Measurements from ENCODE around the gene EZH1. TPM values are rescaled to one million over a fixed set of nuclear protein-coding genes. Genes with fewer than 3 reads are reported as not detected.
A peak's percentile ranks its signal among the peaks of the same experiment; 100 is the strongest.

EZH1 gene
- total and polyA plus RNA-seq, 2 of the 4 experiments (the other 2 are of a cell fraction): 17.6 to 27.3 TPM

- Histone ChIP-seq H2BK20ac (ENCODE audit: low read depth, low read length) (no peak overlapping the region), H3K4me2 (ENCODE audit: low read depth, low read length) (peak overlapping the region; percentile 79), H3K9ac (ENCODE audit: low read depth, low read length) (peak overlapping the region; percentile 81), H2AFZ (replicated peaks; ENCODE audit: low read length, poor library complexity) (peak overlapping the region; percentile 92), H2BK120ac (ENCODE audit: low read depth, low read length) (peak overlapping the region; percentile 17; the same call in 1 of the 2 replicates), H3K56ac (ENCODE audit: extremely low read depth, insufficient read depth, low read length) (peak overlapping the region; percentile 79; the same call in 1 of the 2 replicates), H3K4me1 (ENCODE audit: control insufficient read depth, insufficient read depth, low read length) (peaks cover 34% of the 10 kb centered on the region), H4K5ac (ENCODE audit: low read depth, low read length) (no peak overlapping the region), H4K91ac (ENCODE audit: insufficient read depth, low read depth, low read length) (peak overlapping the region; percentile 18), H3K9me1 (ENCODE audit: insufficient read depth, low read length) (peaks cover 12% of the 10 kb centered on the region), H3K23ac (ENCODE audit: low read depth, low read length) (peak overlapping the region; percentile 94), H3K79me1 (ENCODE audit: low read depth in 1 of 2, low read length in 2 of 2) (peaks cover 12 to 72% of the 10 kb centered on the region in 2 experiments; a peak in 3 of 4 replicates), H3K27ac (ENCODE audit: insufficient read depth, low read length) (peak overlapping the region; percentile 90), H3K9me3 (ENCODE audit: control insufficient read depth, insufficient read depth, low read length) (no peaks in the 10 kb centered on the region), H3K4me3 (ENCODE audit: insufficient read depth, low read depth, low read length) (peak overlapping the region; percentile 82), H3K4ac (ENCODE audit: low read depth, low read length) (peak overlapping the region; percentile 78), H3K27me3 (ENCODE audit: control insufficient read depth, insufficient read depth, low read length) (no peaks in the 10 kb centered on the region), H4K8ac (ENCODE audit: low read depth in 2 of 2, low read length in 2 of 2) (no peak overlapping the region; a peak in 1 of 4 replicates), H4K20me1 (ENCODE audit: insufficient read depth, low read length) (peaks cover 34% of the 10 kb centered on the region), H3K18ac (ENCODE audit: low read depth, low read length) (no peak overlapping the region; the same call in 1 of the 2 replicates), H3K36me3 (ENCODE audit: control insufficient read depth, insufficient read depth, low read length) (peaks cover 24% of the 10 kb centered on the region; the same call in 1 of the 2 replicates), H3K14ac (replicated peaks; ENCODE audit: low read depth, low read length) (peak overlapping the region; percentile 83), H2AK9ac (replicated peaks; ENCODE audit: low read depth, low read length, poor library complexity) (peak overlapping the region; percentile 71), H2BK5ac (ENCODE audit: low read depth, low read length, poor library complexity, severe bottlenecking) (peak overlapping the region; percentile 83), H2AK5ac (ENCODE audit: low read depth, low read length) (peak overlapping the region; percentile 74), H2BK15ac (ENCODE audit: low read depth, low read length) (no peak overlapping the region)
- 1% methylated on average over 24 of the region's 43 CpGs; no CpG with 5 or more reads in 1 of the 2 experiments for WGBS, 2 experiments (ENCODE audit: extremely low coverage in 2 of 2, insufficient read length in 1 of 2)
- TF ChIP-seq CTCF (conservative IDR thresholded peaks at IDR 0.05; ENCODE audit: low read depth, low read length): no peak
- peak; percentile 46; the same call in 1 of the 2 replicates for TF ChIP-seq MAZ (IDR thresholded peaks at IDR 0.05; ENCODE audit: borderline replicate concordance, low read depth, low read length)
- no peak for TF ChIP-seq USF2 (IDR thresholded peaks at IDR 0.05; ENCODE audit: low read depth, low read length)
- no peak for TF ChIP-seq SMC3 (IDR thresholded peaks at IDR 0.05; ENCODE audit: low read depth, low read length)
- TF ChIP-seq RCOR1 (IDR thresholded peaks at IDR 0.05; ENCODE audit: insufficient replicate concordance, low read length): peak; percentile 10
- no peak for TF ChIP-seq RFX5 (IDR thresholded peaks at IDR 0.05; ENCODE audit: low read depth, low read length)
- TF ChIP-seq BHLHE40 (IDR thresholded peaks at IDR 0.05; ENCODE audit: low read depth, low read length): no peak
- no peak for TF ChIP-seq POLR2A (IDR thresholded peaks at IDR 0.05; ENCODE audit: low read depth, low read length)
- TF ChIP-seq MXI1 (IDR thresholded peaks at IDR 0.05; ENCODE audit: borderline replicate concordance, low read depth, low read length): peak; percentile 63
- no peak for TF ChIP-seq NFE2L2 (IDR thresholded peaks at IDR 0.05; ENCODE audit: low read depth, low read length)
- no peak; the same call in 1 of the 2 replicates for TF ChIP-seq RAD21 (IDR thresholded peaks at IDR 0.05; ENCODE audit: low read length)
- ATAC-seq (ENCODE audit: low read depth) (0 out of 2 replicates have a peak, but pooled peaks have one; percentile 0), DNase-seq (peak; percentile 45)
- CTCF ChIA-PET: interaction anchor here (0.6 kb wide), 3 partner anchors 27 to 819 kb away, joined by 3 read pairs; no protein-coding TSS in a partner anchor
- intact Hi-C loops (cut with micrococcal nuclease): no loop called here
- POLR2A ChIA-PET (ENCODE audit: unreplicated experiment): no interaction called here
- no TSS peak for BruUV-seq (replicated peaks)
- in situ Hi-C loops (cut with MboI; ENCODE audit: low sequenced_read_pairs): loop anchor here (25.0 kb wide), 1 partner anchor 636 kb away; no protein-coding TSS in a partner anchor
- dilution Hi-C loops (cut with HindIII; ENCODE audit: low sequenced_read_pairs, unreplicated experiment): no loop called here
Observed at GRCh38 chr17:42675965-42676423, 68.8 kb downstream of the EZH1 start.

All from IMR-90 (cell line).